SK-N-SH (cell line): Measurements from ENCODE around the gene MORC2. TPM values are rescaled to one million over a fixed set of nuclear protein-coding genes. Genes with fewer than 3 reads are reported as not detected.

Experiments
- CTCF ChIA-PET: fragments of 300-600, 350-600 bp; formaldehyde crosslinking; extraction: SDS; loops from one replicate; lab custom pipeline; 2021; lab: Yijun Ruan, JAX
- POLR2A ChIA-PET: fragments of 350-600 bp; sonication (Branson Sonifier 250); formaldehyde crosslinking; extraction: SDS; loops from one replicate; lab custom pipeline; 2020; ENCODE audit warnings: antibody characterized with exemption, inconsistent platforms; lab: Yijun Ruan, JAX
- DNase-seq: peaks from one replicate; pipeline ENCODE4 v3.0.0; 2012
- H2AFZ ChIP-seq: fragments of 200-600 bp; sonication (generic); 2 replicates; pipeline ENCODE4 v1.8.1; 2016; ENCODE audit warnings: antibody characterized with exemption, mild to moderate bottlenecking, low read depth
- H3F3A ChIP-seq: fragments of 200-600 bp; sonication (generic); replicated peaks from 2 replicates; pipeline ENCODE3; 2016; ENCODE audit warnings: antibody characterized with exemption, mild to moderate bottlenecking; ENCODE audit not compliant: insufficient read depth
- H3K27ac ChIP-seq, 2 experiments: fragments of 200-500 bp in 1 of 2; fragments of 200-600 bp in 1 of 2; sonication (Bioruptor generic) in 1 of 2; sonication (generic), shearing (Covaris generic) in 1 of 2; 2 replicates each; pipeline versions ENCODE4 v1.5.1 to v1.6.1; 2014 to 2016; ENCODE audit warnings: low read depth in 2 of 2, inconsistent platforms in 1 of 2, low read length in 1 of 2, mild to moderate bottlenecking in 1 of 2, mixed read lengths in 1 of 2
- H3K27me3 ChIP-seq: fragments of 200-600 bp; sonication (generic), shearing (Covaris generic); 2 replicates; pipeline ENCODE4 v1.6.1; 2016; ENCODE audit warnings: mixed run types; ENCODE audit not compliant: insufficient read depth
- H3K36me3 ChIP-seq, 2 experiments: fragments of 200-500 bp in 1 of 2; fragments of 200-600 bp in 1 of 2; sonication (Bioruptor generic) in 1 of 2; sonication (generic) in 1 of 2; replicated peaks in 1 of 2; 2 replicates each; pipeline versions ENCODE3 to v1.5.1; 2014 to 2016; ENCODE audit warnings: low read length in 1 of 2, mild to moderate bottlenecking in 1 of 2; ENCODE audit not compliant: insufficient read depth in 2 of 2, control insufficient read depth in 1 of 2
- H3K4me1 ChIP-seq, 2 experiments: fragments of 200-500 bp in 1 of 2; fragments of 200-600 bp in 1 of 2; sonication (Bioruptor generic) in 1 of 2; sonication (generic), shearing (Covaris generic) in 1 of 2; 2 replicates each; pipeline versions ENCODE4 v1.5.1 to v1.6.1; 2014 to 2016; ENCODE audit warnings: low read depth in 1 of 2, low read length in 1 of 2, mixed run types in 1 of 2; ENCODE audit not compliant: insufficient read depth in 2 of 2, control insufficient read depth in 1 of 2
- H3K4me2 ChIP-seq: fragments of 200-600 bp; sonication (generic), shearing (Covaris generic); 2 replicates; pipeline ENCODE4 v1.6.1; 2017; ENCODE audit warnings: mixed run types
- H3K4me3 ChIP-seq, 2 experiments: fragments of 200-500 bp in 1 of 2; fragments of 200-600 bp in 1 of 2; sonication (Bioruptor generic) in 1 of 2; sonication (generic), shearing (Covaris generic) in 1 of 2; 2 replicates each; pipeline versions ENCODE4 v1.5.1 to v1.8.1; 2014 to 2016; ENCODE audit warnings: low read depth in 2 of 2, inconsistent platforms in 1 of 2, low read length in 1 of 2, mild to moderate bottlenecking in 1 of 2, mixed read lengths in 1 of 2, moderate library complexity in 1 of 2
- H3K79me2 ChIP-seq: fragments of 200-600 bp; sonication (generic); 2 replicates; pipeline ENCODE4 v1.8.1; 2017; ENCODE audit warnings: mild to moderate bottlenecking; ENCODE audit not compliant: insufficient read depth
- H3K9ac ChIP-seq: fragments of 200-600 bp; sonication (generic); 2 replicates; pipeline ENCODE4 v1.6.1; 2017; ENCODE audit warnings: mixed run types
- H3K9me2 ChIP-seq: fragments of 200-600 bp; sonication (generic); 2 replicates; pipeline ENCODE4 v1.6.1; 2017; ENCODE audit warnings: mixed run types
- H3K9me3 ChIP-seq: fragments of 200-600 bp; sonication (generic); 2 replicates; pipeline ENCODE4 v1.6.1; 2017; ENCODE audit warnings: mixed run types, mild to moderate bottlenecking, moderate library complexity
- H4K20me1 ChIP-seq: fragments of 200-600 bp; sonication (generic); 2 replicates; pipeline ENCODE4 v1.6.1; 2017; ENCODE audit warnings: mild to moderate bottlenecking, mixed run types; ENCODE audit not compliant: insufficient read depth
- CHD2 ChIP-seq: fragments of 150-350 bp; IDR thresholded peaks from 2 replicates; pipeline ENCODE4 v1.6.1; 2018; ENCODE audit warnings: low read length; ENCODE audit not compliant: partially characterized antibody
- CTCF ChIP-seq: fragments of 200-600 bp; sonication (generic); IDR thresholded peaks from 2 replicates; pipeline ENCODE4 v1.6.1; 2017; ENCODE audit warnings: antibody characterized with exemption, mild to moderate bottlenecking, moderate library complexity
- ELF1 ChIP-seq: IDR thresholded peaks from 2 replicates; pipeline ENCODE4 v1.4.0; 2012
- EZH2phosphoT487 ChIP-seq: fragments of 200-600 bp; sonication (generic); IDR thresholded peaks from 2 replicates; pipeline ENCODE4 v1.6.1; 2017; ENCODE audit warnings: low read depth, mixed run types, mild to moderate bottlenecking, antibody characterized with exemption, moderate library complexity, borderline replicate concordance
- FOXM1 ChIP-seq: IDR thresholded peaks from 2 replicates; pipeline ENCODE4 v1.4.0; 2012; ENCODE audit warnings: low read depth, mild to moderate bottlenecking
- GATA2 ChIP-seq: sonication (generic); formaldehyde crosslinking; IDR thresholded peaks from 2 replicates; pipeline ENCODE4 v1.5.0; 2020; ENCODE audit warnings: mild to moderate bottlenecking, missing genetic modification reagents
- POLR2AphosphoS5 ChIP-seq: IDR thresholded peaks from 2 replicates; pipeline ENCODE4 v1.6.1; 2012; ENCODE audit warnings: low read depth, low read length
- RAD21 ChIP-seq: IDR thresholded peaks from 2 replicates; pipeline ENCODE4 v1.6.1; 2012; ENCODE audit warnings: mild to moderate bottlenecking, low read length
- RCOR1 ChIP-seq: fragments of 150-350 bp; IDR thresholded peaks from 2 replicates; pipeline ENCODE4 v1.6.1; 2017; ENCODE audit warnings: antibody characterized with exemption, low read length
- REST ChIP-seq: IDR thresholded peaks from 2 replicates; pipeline ENCODE4 v1.6.1; 2012; ENCODE audit warnings: mild to moderate bottlenecking, low read depth, low read length, moderate library complexity
- RFX5 ChIP-seq: IDR thresholded peaks from 2 replicates; pipeline ENCODE4 v1.6.1; 2012; ENCODE audit warnings: mild to moderate bottlenecking, improper control_type of control experiment, low read length
- RXRA ChIP-seq: IDR thresholded peaks from 2 replicates; pipeline ENCODE4 v1.4.0; 2012; ENCODE audit warnings: low read depth, mild to moderate bottlenecking, borderline replicate concordance
- SIN3A ChIP-seq: IDR thresholded peaks from 2 replicates; pipeline ENCODE4 v1.6.1; 2012; ENCODE audit warnings: low read depth, mild to moderate bottlenecking, low read length, moderate library complexity, borderline replicate concordance
- TAF1 ChIP-seq: IDR thresholded peaks from 2 replicates; pipeline ENCODE4 v1.6.1; 2012; ENCODE audit warnings: low read depth, mild to moderate bottlenecking, low read length, moderate library complexity, borderline replicate concordance
- TCF12 ChIP-seq: IDR thresholded peaks from 2 replicates; pipeline ENCODE4 v1.4.0; 2012
- TEAD4 ChIP-seq: IDR thresholded peaks from 2 replicates; pipeline ENCODE4 v1.4.0; 2012; ENCODE audit warnings: mild to moderate bottlenecking, borderline replicate concordance; ENCODE audit not compliant: insufficient read depth
- WGBS: methylation state at CpG from one replicate; pipeline ENCODE4 v1.1.6; 2017; ENCODE audit warnings: low lambda C conversion rate; 5-methylcytosine and 5-hydroxymethylcytosine counted together
- polyA plus RNA-seq, 3 experiments: library from polyadenylated mRNA; depleted of rRNA; stranded (reverse); fragments of >200 nt; gene quantifications; 2 replicates each; pipeline ENCODE4 v1.2.3, GENCODE V29; 2012
- TF ChIP-seq, protein P1 (sequence below): IDR thresholded peaks from 2 replicates; pipeline ENCODE4 v1.4.0; 2012; ENCODE audit warnings: low read depth, borderline replicate concordance
- TF ChIP-seq, protein P2 (sequence below): IDR thresholded peaks from 2 replicates; pipeline ENCODE4 v1.4.0; 2012; ENCODE audit warnings: low read depth

Gene MORC2
- polyA plus RNA-seq, 1 of the 3 experiments (the other 2 are of a cell fraction), result 8.3 TPM

DNA sequence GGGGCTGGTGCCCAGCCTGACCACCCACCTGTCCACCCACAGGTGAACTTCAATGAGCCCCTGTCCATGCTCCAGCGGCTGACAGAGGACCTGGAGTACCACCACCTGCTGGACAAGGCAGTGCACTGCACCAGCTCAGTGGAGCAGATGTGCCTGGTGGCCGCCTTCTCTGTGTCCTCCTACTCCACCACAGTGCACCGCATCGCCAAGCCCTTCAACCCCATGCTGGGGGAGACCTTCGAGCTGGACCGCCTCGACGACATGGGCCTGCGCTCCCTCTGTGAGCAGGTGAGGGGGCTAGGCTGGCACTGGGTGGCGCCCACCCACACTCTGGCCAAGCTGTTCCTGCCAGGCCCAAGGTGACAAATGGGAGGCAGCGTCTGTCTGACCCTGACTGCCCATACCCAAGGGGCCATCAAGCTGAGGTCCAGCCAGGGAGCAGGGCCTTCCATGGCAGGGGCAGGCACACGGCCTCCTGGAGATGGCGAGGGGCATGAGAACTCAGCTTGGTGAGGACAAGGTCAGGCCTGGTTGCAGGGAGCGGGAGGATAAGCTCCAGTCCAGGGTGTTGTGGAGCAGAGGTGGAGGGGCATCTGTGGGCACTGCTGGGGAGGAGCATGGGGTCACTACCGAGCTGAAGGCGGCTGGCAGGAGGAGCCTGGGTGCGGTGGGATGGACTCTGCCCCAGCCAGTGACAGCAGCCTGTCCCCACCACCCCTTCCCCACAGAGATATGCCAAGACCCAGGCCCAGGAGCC is 77.7 kb downstream of the MORC2 start (continued):
- TF ChIP-seq REST (no peak), RXRA (no peak), CTCF (peak; percentile 73), CHD2 (no peak), TEAD4 (no peak), EZH2phosphoT487 (no peak), RFX5 (no peak), ELF1 (no peak), GATA2 (no peak), RCOR1 (no peak), SIN3A (no peak), RAD21 (peak; percentile 64), POLR2AphosphoS5 (no peak)

GRCh38 chr22:30889996-30890480 is 78.5 kb downstream of the MORC2 start:
- 30% methylated on average over 2 of the region's 9 CpGs for WGBS
- H3K27me3 ChIP-seq, result no peaks in the 10 kb centered on the region
- H3K9ac ChIP-seq, result no peak overlapping the region
- CTCF ChIA-PET, result interaction anchor here (0.6 to 5.3 kb wide), 27 partner anchors 8 to 223 kb away, joined by 3 to 33 read pairs (median 3); no protein-coding TSS in a partner anchor
- H3K27ac ChIP-seq, result no peak overlapping the region
- H3K4me1 ChIP-seq, result no peaks in the 10 kb centered on the region; a peak in 1 of 4 replicates
- TF ChIP-seq GATA2 (no peak), TAF1 (no peak), RXRA (no peak), RAD21 (no peak), TCF12 (no peak), FOXM1 (no peak)
- TF ChIP-seq, protein P1, sequence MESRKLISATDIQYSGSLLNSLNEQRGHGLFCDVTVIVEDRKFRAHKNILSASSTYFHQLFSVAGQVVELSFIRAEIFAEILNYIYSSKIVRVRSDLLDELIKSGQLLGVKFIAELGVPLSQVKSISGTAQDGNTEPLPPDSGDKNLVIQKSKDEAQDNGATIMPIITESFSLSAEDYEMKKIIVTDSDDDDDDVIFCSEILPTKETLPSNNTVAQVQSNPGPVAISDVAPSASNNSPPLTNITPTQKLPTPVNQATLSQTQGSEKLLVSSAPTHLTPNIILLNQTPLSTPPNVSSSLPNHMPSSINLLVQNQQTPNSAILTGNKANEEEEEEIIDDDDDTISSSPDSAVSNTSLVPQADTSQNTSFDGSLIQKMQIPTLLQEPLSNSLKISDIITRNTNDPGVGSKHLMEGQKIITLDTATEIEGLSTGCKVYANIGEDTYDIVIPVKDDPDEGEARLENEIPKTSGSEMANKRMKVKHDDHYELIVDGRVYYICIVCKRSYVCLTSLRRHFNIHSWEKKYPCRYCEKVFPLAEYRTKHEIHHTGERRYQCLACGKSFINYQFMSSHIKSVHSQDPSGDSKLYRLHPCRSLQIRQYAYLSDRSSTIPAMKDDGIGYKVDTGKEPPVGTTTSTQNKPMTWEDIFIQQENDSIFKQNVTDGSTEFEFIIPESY, result no peak
- TF ChIP-seq, protein P2, sequence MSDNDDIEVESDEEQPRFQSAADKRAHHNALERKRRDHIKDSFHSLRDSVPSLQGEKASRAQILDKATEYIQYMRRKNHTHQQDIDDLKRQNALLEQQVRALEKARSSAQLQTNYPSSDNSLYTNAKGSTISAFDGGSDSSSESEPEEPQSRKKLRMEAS, result no peak
- TF ChIP-seq, all 33 proteins: peak for 0
- H3K4me3 ChIP-seq, result no peak overlapping the region
- no peaks in the 10 kb centered on the region for H3K9me3 ChIP-seq
- no peaks in the 10 kb centered on the region for H3K79me2 ChIP-seq
- peak; percentile 11 for DNase-seq
- H3K4me2 ChIP-seq, result no peak overlapping the region
- H2AFZ ChIP-seq, result no peak overlapping the region
- no peaks in the 10 kb centered on the region for H3K9me2 ChIP-seq
- POLR2A ChIA-PET, result no interaction called here
- no peaks in the 10 kb centered on the region for H3K36me3 ChIP-seq
- no peaks in the 10 kb centered on the region for H3F3A ChIP-seq
- H4K20me1 ChIP-seq, result no peaks in the 10 kb centered on the region
